Stimulated activated CD8-positive, alpha-beta memory T cell treated with anti-CD3 and anti-CD28 coated beads, Interleukin-15, amount 100 ng/mL, for 48 hours (primary cell): ENCODE measurements around the gene PYGO1.
"Not testable (repeated sequence)": the region's sequence is repeated elsewhere in the genome, so short reads cannot be mapped to it uniquely, and the experiment has no call there.

Experiments
- DNase-seq, 2 donors: peaks; one replicate each; pipeline ENCODE4 v3.0.0-alpha.2; 2020; ENCODE audit warnings: low read depth in 2 of 2

Gene PYGO1

GRCh38 chr15:55507567-55507966, 80.6 kb downstream of the PYGO1 start:
- no peak for DNase-seq

GRCh38 chr15:55505407-55505806, 82.7 kb downstream of the PYGO1 start:
- not testable (repeated sequence) for DNase-seq

- no peak for DNase-seq
Measured at GRCh38 chr15:55499151-55499550, 89.0 kb downstream of the PYGO1 start.

- DNase-seq, result peak; percentile 67 to 70
Measured at GRCh38 chr15:55498109-55498938, 89.8 kb downstream of the PYGO1 start.

- no peak for DNase-seq
Measured at GRCh38 chr15:55496716-55497115, 91.4 kb downstream of the PYGO1 start.

- DNase-seq, result no peak
Measured at GRCh38 chr15:55494931-55495330, 93.2 kb downstream of the PYGO1 start.

GRCh38 chr15:55488952-55489600, 99.1 kb downstream of the PYGO1 start:
- not testable (repeated sequence) for DNase-seq
